ENCODE results near the gene ZBTB3.

GRCh38 chr11:62715150-62716130 is 38.5 kb downstream of the ZBTB3 start:
- TF ChIP-seq TEAD4 (CRISPR knock-in tag; IDR thresholded peaks at IDR 0.05), result no peak
- TF ChIP-seq CTCF (IDR thresholded peaks at IDR 0.05), result no peak
- no peak for TF ChIP-seq MAX (CRISPR knock-in tag; IDR thresholded peaks at IDR 0.05)
- no peak for TF ChIP-seq CREB1 (CRISPR knock-in tag; IDR thresholded peaks at IDR 0.05)
- no peak for TF ChIP-seq SP1 (CRISPR knock-in tag; conservative IDR thresholded peaks at IDR 0.05)
- TF ChIP-seq ZMAT4 (CRISPR knock-in tag; IDR thresholded peaks at IDR 0.05), result no peak
- TF ChIP-seq CBFB (CRISPR knock-in tag; IDR thresholded peaks at IDR 0.05; ENCODE audit: low read depth), result no peak

All from WTC11 (cell line).